ENCODE data around the gene MTARC1. TPM values are rescaled to one million over a fixed set of nuclear protein-coding genes. Genes with fewer than 3 reads are reported as not detected.

Gene MTARC1
- 4.3 TPM for total RNA-seq
- 1 to 10 TPM; 3.3 to 9.3 (median 4.7) TPM for polyA plus RNA-seq (ENCODE audit: insufficient read depth in 1 of 8, insufficient read length in 8 of 8, low replicate concordance in 1 of 8)
- long read RNA-seq, donor 1, result 0 reads
- long read RNA-seq, donor 2, full-length matches to known transcripts, result 1 of 1 reads
- long read RNA-seq, donor 2, partial matches to known transcripts, result 0 of 1 reads
- long read RNA-seq, donor 2, other reads (novel, unspliced or antisense), result 0 of 1 reads
- long read RNA-seq, donor 3, full-length matches to known transcripts, result 1 of 1 reads
- long read RNA-seq, donor 3, partial matches to known transcripts, result 0 of 1 reads
- long read RNA-seq, donor 3, other reads (novel, unspliced or antisense), result 0 of 1 reads
- long read RNA-seq, donor 4, full-length matches to known transcripts, result 4 of 4 reads
- long read RNA-seq, donor 4, partial matches to known transcripts, result 0 of 4 reads
- long read RNA-seq, donor 4, other reads (novel, unspliced or antisense), result 0 of 4 reads
- long read RNA-seq, donor 5, full-length matches to known transcripts, result 1 of 1 reads
- long read RNA-seq, donor 5, partial matches to known transcripts, result 0 of 1 reads
- long read RNA-seq, donor 5, other reads (novel, unspliced or antisense), result 0 of 1 reads
- long read RNA-seq, donor 6, full-length matches to known transcripts, result 3 of 3 reads
- long read RNA-seq, donor 6, partial matches to known transcripts, result 0 of 3 reads
- long read RNA-seq, donor 6, other reads (novel, unspliced or antisense), result 0 of 3 reads
- long read RNA-seq, donor 7, result 0 reads
- long read RNA-seq, donor 8, full-length matches to known transcripts, result 1 of 1 reads
- long read RNA-seq, donor 8, partial matches to known transcripts, result 0 of 1 reads
- long read RNA-seq, donor 8, other reads (novel, unspliced or antisense), result 0 of 1 reads
- long read RNA-seq, donor 9, full-length matches to known transcripts, result 2 of 2 reads
- long read RNA-seq, donor 9, partial matches to known transcripts, result 0 of 2 reads
- long read RNA-seq, donor 9, other reads (novel, unspliced or antisense), result 0 of 2 reads
- long read RNA-seq, donor 10, full-length matches to known transcripts, result 1 of 1 reads
- long read RNA-seq, donor 10, partial matches to known transcripts, result 0 of 1 reads
- long read RNA-seq, donor 10, other reads (novel, unspliced or antisense), result 0 of 1 reads
- long read RNA-seq, donor 11, full-length matches to known transcripts, result 3 of 3 reads
- long read RNA-seq, donor 11, partial matches to known transcripts, result 0 of 3 reads
- long read RNA-seq, donor 11, other reads (novel, unspliced or antisense), result 0 of 3 reads

- peak; percentile 75 for DNase-seq
- Histone ChIP-seq H3K36me3 (ENCODE audit: control insufficient read depth, insufficient read depth, low read length) (peaks cover 13% of the 10 kb centered on the region), H3K4me1 (ENCODE audit: control insufficient read depth, insufficient read depth, low read length) (peaks cover 14% of the 10 kb centered on the region), H3K27ac (ENCODE audit: low read length) (no peak within 1 kb of the TSS), H3K27me3 (ENCODE audit: control insufficient read depth, insufficient read depth, low read length) (peaks cover 5% of the 10 kb centered on the region), H3K4me3 (ENCODE audit: low read length) (peak within 1 kb of the TSS; percentile 54), H3K9me3 (replicated peaks; ENCODE audit: control insufficient read depth, low read depth, low read length) (no peaks in the 10 kb centered on the region)
- WGBS (ENCODE audit: insufficient coverage), result 1% methylated on average over 47 of the region's 56 CpGs
Measured at GRCh38 chr1:220786337-220787068, at the start of gene MTARC1. Gene MTARC1 (plus strand): TSS chr1:220786913. CDS start chr1:220786945, 32 bp downstream.

DNA sequence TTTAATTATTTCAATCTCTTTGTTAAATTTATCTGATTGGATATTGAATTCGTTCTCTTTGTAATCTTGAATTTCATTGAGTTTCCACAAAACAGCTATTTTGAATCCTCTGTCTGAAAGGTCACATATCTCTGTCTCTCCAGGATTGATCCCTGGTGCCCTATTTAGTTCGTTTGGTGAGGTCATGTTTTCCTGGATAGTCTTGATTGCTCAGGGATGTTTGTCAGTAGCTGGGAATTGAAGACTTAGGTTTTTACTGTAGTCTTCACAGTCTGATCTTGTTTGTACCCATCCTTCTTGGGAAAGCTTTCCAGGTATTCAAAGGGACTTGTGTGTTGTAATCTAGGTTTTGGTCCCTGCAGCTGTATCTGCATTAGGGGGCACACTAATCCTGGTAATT is 45.4 kb upstream of the MTARC1 start:
- WGBS (ENCODE audit: insufficient coverage), result no CpG with 5 or more reads among the region's 2 CpGs
- no peak overlapping the region for H3K27ac ChIP-seq (ENCODE audit: low read length)
- DNase-seq, result no peak

DNA sequence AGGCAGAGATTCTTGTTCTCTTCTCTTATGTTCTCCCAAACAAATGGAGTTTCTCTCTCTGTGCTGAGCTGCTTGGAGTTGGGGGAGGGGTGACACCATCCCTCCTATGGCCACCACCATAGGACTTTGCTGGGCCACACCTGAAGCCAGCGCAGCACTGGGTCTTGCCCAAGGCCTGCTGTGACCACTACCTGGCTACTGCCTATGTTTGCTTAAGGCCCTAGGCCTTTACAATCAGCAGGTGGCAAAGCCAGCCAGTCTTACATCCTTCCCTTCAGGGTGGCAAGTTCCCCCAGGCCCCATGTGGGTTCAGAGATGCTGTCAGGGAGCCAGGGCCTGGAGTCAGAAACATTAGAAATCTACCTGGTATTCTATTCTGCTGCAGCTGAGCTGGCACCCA is 44.9 kb upstream of the MTARC1 start:
- no peak for DNase-seq
- peaks cover 5% of the 10 kb centered on the region for H3K4me1 ChIP-seq (ENCODE audit: control insufficient read depth, insufficient read depth, low read length)
- no peaks in the 10 kb centered on the region for H3K9me3 ChIP-seq (replicated peaks; ENCODE audit: control insufficient read depth, low read depth, low read length)
- WGBS (ENCODE audit: insufficient coverage), result 86% methylated on average over 1 of the region's 1 CpG
- H3K4me3 ChIP-seq (ENCODE audit: low read length), result no peak overlapping the region
- H3K27me3 ChIP-seq (ENCODE audit: control insufficient read depth, insufficient read depth, low read length), result no peaks in the 10 kb centered on the region
- H3K36me3 ChIP-seq (ENCODE audit: control insufficient read depth, insufficient read depth, low read length), result no peaks in the 10 kb centered on the region
- no peak overlapping the region for H3K27ac ChIP-seq (ENCODE audit: low read length)

More for the DNA sequence above, 45.4 kb upstream of the MTARC1 start:
- H3K36me3 ChIP-seq (ENCODE audit: control insufficient read depth, insufficient read depth, low read length), result no peaks in the 10 kb centered on the region
- H3K4me3 ChIP-seq (ENCODE audit: low read length), result no peak overlapping the region
- H3K27me3 ChIP-seq (ENCODE audit: control insufficient read depth, insufficient read depth, low read length), result no peaks in the 10 kb centered on the region
- H3K9me3 ChIP-seq (replicated peaks; ENCODE audit: control insufficient read depth, low read depth, low read length), result no peaks in the 10 kb centered on the region
- peaks cover under 1% of the 10 kb centered on the region for H3K4me1 ChIP-seq (ENCODE audit: control insufficient read depth, insufficient read depth, low read length)

DNA sequence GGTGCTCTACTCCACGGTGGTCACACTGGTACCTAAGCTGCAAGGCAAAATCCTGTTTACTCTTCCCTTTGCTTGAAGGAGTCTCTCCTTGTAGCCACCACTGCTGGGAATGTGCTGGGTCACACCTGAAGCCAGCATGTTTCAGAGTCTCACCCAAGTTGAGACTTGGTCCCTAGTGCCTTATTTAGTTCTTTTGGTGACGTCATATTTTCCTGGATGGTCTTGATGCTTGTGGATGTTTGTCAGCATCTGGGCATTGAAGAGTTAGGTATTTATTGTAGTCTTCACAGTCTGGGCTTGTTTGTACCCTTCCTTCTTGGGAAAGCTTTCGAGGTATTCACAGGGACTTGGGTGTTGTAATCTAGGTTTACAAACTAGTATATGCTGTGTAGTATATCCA is 44.2 kb upstream of the MTARC1 start:
- Histone ChIP-seq H3K4me1 (ENCODE audit: control insufficient read depth, insufficient read depth, low read length) (peaks cover 10% of the 10 kb centered on the region), H3K27ac (ENCODE audit: low read length) (no peak overlapping the region), H3K36me3 (ENCODE audit: control insufficient read depth, insufficient read depth, low read length) (no peaks in the 10 kb centered on the region), H3K27me3 (ENCODE audit: control insufficient read depth, insufficient read depth, low read length) (no peaks in the 10 kb centered on the region), H3K9me3 (replicated peaks; ENCODE audit: control insufficient read depth, low read depth, low read length) (no peaks in the 10 kb centered on the region), H3K4me3 (ENCODE audit: low read length) (no peak overlapping the region)
- 100% methylated on average over 2 of the region's 3 CpGs for WGBS (ENCODE audit: insufficient coverage)
- no peak for DNase-seq

DNA sequence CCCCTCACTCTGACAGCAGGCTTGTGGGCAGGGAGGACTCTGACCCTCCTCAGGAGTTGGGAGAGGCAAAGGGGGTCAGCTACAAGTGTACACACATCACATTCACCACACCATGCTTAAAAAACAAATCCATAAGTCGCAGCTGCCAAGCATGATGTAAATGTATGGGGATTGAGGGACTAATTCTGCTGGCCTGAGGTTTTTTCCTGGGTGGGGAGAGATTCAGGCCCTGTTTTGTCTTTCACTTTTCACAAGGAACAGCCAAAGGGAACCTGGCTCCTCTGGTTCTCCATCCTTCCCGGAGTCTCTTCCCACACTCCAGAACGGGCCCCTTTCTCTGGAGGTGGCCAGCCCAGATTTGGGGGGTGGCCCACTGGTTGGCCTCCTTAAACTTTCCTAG is 39.9 kb upstream of the MTARC1 start:
- no peaks in the 10 kb centered on the region for H3K36me3 ChIP-seq (ENCODE audit: control insufficient read depth, insufficient read depth, low read length)
- H3K9me3 ChIP-seq (replicated peaks; ENCODE audit: control insufficient read depth, low read depth, low read length), result no peaks in the 10 kb centered on the region
- DNase-seq, result peak; percentile 71
- H3K4me1 ChIP-seq (ENCODE audit: control insufficient read depth, insufficient read depth, low read length), result peaks cover 41% of the 10 kb centered on the region
- WGBS (ENCODE audit: insufficient coverage), result 40% methylated on average over 2 of the region's 3 CpGs
- peak overlapping the region; percentile 80 for H3K27ac ChIP-seq (ENCODE audit: low read length)
- H3K4me3 ChIP-seq (ENCODE audit: low read length), result no peak overlapping the region
- peaks cover 3% of the 10 kb centered on the region for H3K27me3 ChIP-seq (ENCODE audit: control insufficient read depth, insufficient read depth, low read length)

DNA sequence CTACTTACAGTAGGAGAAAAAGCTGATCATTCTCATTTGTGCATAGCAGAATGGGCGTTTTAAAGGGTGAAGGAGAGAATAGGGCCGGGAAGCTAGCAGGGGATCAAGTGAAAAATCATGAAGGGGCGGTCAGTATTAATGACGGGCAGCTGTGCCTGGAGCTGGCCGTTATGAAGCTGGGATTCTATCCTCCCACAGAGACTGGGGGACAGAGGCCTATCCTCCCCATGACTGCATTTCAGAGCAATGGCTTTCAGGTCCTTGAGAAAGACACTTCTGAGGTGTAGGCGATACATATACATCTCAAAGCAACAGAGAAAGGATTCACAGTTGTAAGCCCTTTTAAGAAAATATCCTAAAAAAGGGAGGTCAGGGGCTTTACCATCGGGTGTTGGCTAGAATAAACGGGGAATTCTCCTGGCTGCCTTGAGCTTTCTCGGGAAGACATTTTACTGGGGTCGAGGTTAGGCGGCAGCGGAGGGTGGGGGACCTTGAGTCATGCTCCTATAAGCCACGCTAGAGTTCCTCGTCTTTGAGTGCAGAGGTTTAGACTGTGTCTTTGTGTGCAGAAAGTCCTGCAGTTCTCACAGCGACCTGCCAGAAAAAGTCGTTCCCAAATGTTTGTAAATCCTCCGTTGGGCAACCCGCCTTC is 39.1 kb upstream of the MTARC1 start:
- Histone ChIP-seq H3K4me1 (ENCODE audit: control insufficient read depth, insufficient read depth, low read length) (peaks cover 41% of the 10 kb centered on the region), H3K36me3 (ENCODE audit: control insufficient read depth, insufficient read depth, low read length) (no peaks in the 10 kb centered on the region), H3K4me3 (ENCODE audit: low read length) (peak overlapping the region; percentile 74), H3K27ac (ENCODE audit: low read length) (peak overlapping the region; percentile 80), H3K27me3 (ENCODE audit: control insufficient read depth, insufficient read depth, low read length) (peaks cover 3% of the 10 kb centered on the region), H3K9me3 (replicated peaks; ENCODE audit: control insufficient read depth, low read depth, low read length) (no peaks in the 10 kb centered on the region)
- 5% methylated on average over 10 of the region's 18 CpGs for WGBS (ENCODE audit: insufficient coverage)
- DNase-seq, result peak; percentile 33

GRCh38 chr1:220748089-220748934 is 38.4 kb upstream of the MTARC1 start, which contains the start of gene MTARC2:
Gene MTARC2 (plus strand): TSS chr1:220748322. CDS start chr1:220748532, 210 bp downstream.
- DNase-seq, result peak; percentile 91
- Histone ChIP-seq H3K36me3 (ENCODE audit: control insufficient read depth, insufficient read depth, low read length) (no peaks in the 10 kb centered on the region), H3K4me3 (ENCODE audit: low read length) (peak within 1 kb of the TSS; percentile 74), H3K27ac (ENCODE audit: low read length) (peak within 1 kb of the TSS; percentile 80), H3K9me3 (replicated peaks; ENCODE audit: control insufficient read depth, low read depth, low read length) (no peaks in the 10 kb centered on the region), H3K4me1 (ENCODE audit: control insufficient read depth, insufficient read depth, low read length) (peaks cover 41% of the 10 kb centered on the region), H3K27me3 (ENCODE audit: control insufficient read depth, insufficient read depth, low read length) (peaks cover 3% of the 10 kb centered on the region)
- WGBS (ENCODE audit: insufficient coverage), result under 1% methylated on average over 75 of the region's 77 CpGs

- no CpG with 5 or more reads among the region's 3 CpGs for WGBS (ENCODE audit: insufficient coverage)
- Histone ChIP-seq H3K4me1 (ENCODE audit: control insufficient read depth, insufficient read depth, low read length) (peaks cover 41% of the 10 kb centered on the region), H3K27ac (ENCODE audit: low read length) (peak overlapping the region; percentile 29), H3K36me3 (ENCODE audit: control insufficient read depth, insufficient read depth, low read length) (no peaks in the 10 kb centered on the region), H3K27me3 (ENCODE audit: control insufficient read depth, insufficient read depth, low read length) (peaks cover 3% of the 10 kb centered on the region), H3K9me3 (replicated peaks; ENCODE audit: control insufficient read depth, low read depth, low read length) (no peaks in the 10 kb centered on the region), H3K4me3 (ENCODE audit: low read length) (peak overlapping the region; percentile 74)
- peak; percentile 13 for DNase-seq
Measured at GRCh38 chr1:220748936-220749335, 37.8 kb upstream of the MTARC1 start.

Measured in muscle of leg (tissue), 16 donors.